ENCODE measurements around the gene IFT80. TPM values are rescaled to one million over a fixed set of nuclear protein-coding genes. Genes with fewer than 3 reads are reported as not detected.

IFT80 gene
- total and polyA plus RNA-seq, 8 donors, result 5.2 to 27.7 (median 10.1) TPM

GRCh38 chr3:160434071-160434470, 35.0 kb upstream of the IFT80 start:
- peaks cover 0 to 23% (median 18%) of the 10 kb centered on the region in 3 donors for H3K36me3 ChIP-seq
- H3K9me3 ChIP-seq, result no peaks in the 10 kb centered on the region
- intact Hi-C loops (cut with DNase I), result no loop called here
- H3K4me3 ChIP-seq, result no peak overlapping the region
- FAIRE-seq, result no peak
- DNase-seq, result no peak
- H3K27ac ChIP-seq, result no peak overlapping the region
- no peaks in the 10 kb centered on the region for H3K4me1 ChIP-seq
- no peaks in the 10 kb centered on the region for H3K27me3 ChIP-seq
- 55 to 57% methylated on average over 2 of the region's 2 CpGs for WGBS, 2 donors
- no peak for TF ChIP-seq CTCF (IDR thresholded peaks at IDR 0.05)
- ATAC-seq, result no peak

GRCh38 chr3:160427832-160428424, 28.9 kb upstream of the IFT80 start:
- Histone ChIP-seq H3K36me3 (peaks cover 0 to 24% (median 21%) of the 10 kb centered on the region in 3 donors), H3K27ac (no peak overlapping the region), H3K9me3 (no peaks in the 10 kb centered on the region), H3K4me1 (no peaks in the 10 kb centered on the region), H3K4me3 (no peak overlapping the region), H3K27me3 (no peaks in the 10 kb centered on the region)
- DNase-seq (no peak), ATAC-seq (no peak), FAIRE-seq (no peak)
- 94 to 96% methylated on average over 11 of the region's 11 CpGs for WGBS, 2 donors
- TF ChIP-seq CTCF (IDR thresholded peaks at IDR 0.05), result no peak
- intact Hi-C loops (cut with DNase I), result no loop called here

GRCh38 chr3:160417311-160417710, 18.3 kb upstream of the IFT80 start:
- Histone ChIP-seq H3K9me3 (no peaks in the 10 kb centered on the region), H3K27me3 (no peaks in the 10 kb centered on the region), H3K27ac (no peak overlapping the region), H3K4me1 (no peaks in the 10 kb centered on the region), H3K4me3 (no peak overlapping the region), H3K36me3 (peaks cover 0 to 12% (median 0%) of the 10 kb centered on the region in 3 donors)
- FAIRE-seq (no peak), DNase-seq (no peak), ATAC-seq (no peak)
- intact Hi-C loops (cut with DNase I), result loop anchor here in 2 of 3 donors (5.0 to 10.0 kb wide), 3 partner anchors 253 to 383 kb away; no protein-coding TSS in a partner anchor
- 59 to 78% methylated on average over 3 of the region's 3 CpGs for WGBS, 2 donors
- TF ChIP-seq CTCF (IDR thresholded peaks at IDR 0.05), result no peak

- intact Hi-C loops (cut with DNase I), result loop anchor here in 1 of 3 donors (10.0 kb wide), 2 partner anchors 249 to 379 kb away; no protein-coding TSS in a partner anchor
- Histone ChIP-seq H3K27me3 (no peaks in the 10 kb centered on the region), H3K4me3 (no peak overlapping the region), H3K36me3 (peaks cover 0 to 7% (median 0%) of the 10 kb centered on the region in 3 donors), H3K27ac (no peak overlapping the region), H3K9me3 (no peaks in the 10 kb centered on the region), H3K4me1 (no peaks in the 10 kb centered on the region)
- 36 to 37% methylated on average over 3 of the region's 3 CpGs for WGBS, 2 donors
- TF ChIP-seq CTCF (IDR thresholded peaks at IDR 0.05), result peak; percentile 56 to 84 (median 72)
- peak; percentile 70 to 95 (median 92) for ATAC-seq
- DNase-seq, result peak in 4 of 6 donors; percentile 48 to 72 (median 50)
- FAIRE-seq, result peak; percentile 94
Observed at GRCh38 chr3:160413613-160414248, 14.7 kb upstream of the IFT80 start.

GRCh38 chr3:160412477-160412876, 13.5 kb upstream of the IFT80 start:
- ATAC-seq (no peak), FAIRE-seq (no peak), DNase-seq (no peak)
- WGBS, 2 donors, result 33 to 82% methylated on average over 1 of the region's 1 CpG
- Histone ChIP-seq H3K4me1 (no peaks in the 10 kb centered on the region), H3K27me3 (no peaks in the 10 kb centered on the region), H3K4me3 (no peak overlapping the region), H3K9me3 (no peaks in the 10 kb centered on the region), H3K27ac (no peak overlapping the region), H3K36me3 (peaks cover 0 to 7% (median 0%) of the 10 kb centered on the region in 3 donors)
- TF ChIP-seq CTCF (IDR thresholded peaks at IDR 0.05), result no peak
- intact Hi-C loops (cut with DNase I), result loop anchor here in 1 of 3 donors (10.0 kb wide), 2 partner anchors 248 to 378 kb away; no protein-coding TSS in a partner anchor

All from pancreas (tissue), 10 donors.